ENCODE measurements around the gene FOSL1. TPM values are rescaled to one million over a fixed set of nuclear protein-coding genes. Genes with fewer than 3 reads are reported as not detected.

The FOSL1 gene
- total RNA-seq, 1 experiment from 2014 or later, result 18.0 TPM

DNA sequence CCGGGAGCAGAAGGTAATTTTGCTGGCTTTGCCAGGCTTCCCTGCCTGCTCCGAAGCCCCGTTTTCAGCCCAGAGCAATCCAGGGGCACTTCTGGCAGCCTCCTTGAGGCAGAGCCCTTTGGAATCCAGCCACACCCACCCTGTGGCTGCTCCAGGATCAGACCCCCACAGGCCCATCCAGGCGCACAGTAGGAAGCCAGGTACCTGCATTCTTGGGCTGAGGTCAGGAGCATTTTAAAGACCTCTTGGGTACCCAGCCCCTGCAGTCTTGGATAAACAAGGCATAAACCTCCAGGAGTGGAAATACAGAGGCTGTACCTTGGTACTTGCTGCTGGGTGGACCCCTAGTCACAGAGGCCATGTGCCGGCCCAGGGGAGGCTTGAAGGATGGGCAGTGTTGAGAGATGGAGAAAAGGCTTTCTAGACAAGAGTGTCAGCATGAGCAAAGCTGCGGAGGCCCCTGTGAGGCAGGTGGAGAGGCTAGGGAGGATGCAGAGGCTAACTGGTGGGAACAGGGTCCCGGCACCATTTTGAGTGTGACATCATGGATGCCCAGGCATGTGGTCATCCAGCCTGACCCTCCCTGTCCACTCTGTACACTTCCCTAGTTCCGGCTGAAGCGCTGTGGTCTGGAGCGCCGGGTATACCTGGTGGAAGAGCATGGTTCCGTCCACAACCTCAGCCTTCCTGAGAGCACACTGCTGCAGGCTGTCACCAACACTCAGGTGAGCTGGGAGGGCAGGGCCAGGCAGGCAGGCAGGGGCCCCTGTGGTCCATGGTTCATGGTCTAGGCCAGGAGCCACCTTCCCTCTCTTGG, 36.1 kb downstream of the FOSL1 start:
- DNase-seq (ENCODE audit: low spot score), result no peak

DNA sequence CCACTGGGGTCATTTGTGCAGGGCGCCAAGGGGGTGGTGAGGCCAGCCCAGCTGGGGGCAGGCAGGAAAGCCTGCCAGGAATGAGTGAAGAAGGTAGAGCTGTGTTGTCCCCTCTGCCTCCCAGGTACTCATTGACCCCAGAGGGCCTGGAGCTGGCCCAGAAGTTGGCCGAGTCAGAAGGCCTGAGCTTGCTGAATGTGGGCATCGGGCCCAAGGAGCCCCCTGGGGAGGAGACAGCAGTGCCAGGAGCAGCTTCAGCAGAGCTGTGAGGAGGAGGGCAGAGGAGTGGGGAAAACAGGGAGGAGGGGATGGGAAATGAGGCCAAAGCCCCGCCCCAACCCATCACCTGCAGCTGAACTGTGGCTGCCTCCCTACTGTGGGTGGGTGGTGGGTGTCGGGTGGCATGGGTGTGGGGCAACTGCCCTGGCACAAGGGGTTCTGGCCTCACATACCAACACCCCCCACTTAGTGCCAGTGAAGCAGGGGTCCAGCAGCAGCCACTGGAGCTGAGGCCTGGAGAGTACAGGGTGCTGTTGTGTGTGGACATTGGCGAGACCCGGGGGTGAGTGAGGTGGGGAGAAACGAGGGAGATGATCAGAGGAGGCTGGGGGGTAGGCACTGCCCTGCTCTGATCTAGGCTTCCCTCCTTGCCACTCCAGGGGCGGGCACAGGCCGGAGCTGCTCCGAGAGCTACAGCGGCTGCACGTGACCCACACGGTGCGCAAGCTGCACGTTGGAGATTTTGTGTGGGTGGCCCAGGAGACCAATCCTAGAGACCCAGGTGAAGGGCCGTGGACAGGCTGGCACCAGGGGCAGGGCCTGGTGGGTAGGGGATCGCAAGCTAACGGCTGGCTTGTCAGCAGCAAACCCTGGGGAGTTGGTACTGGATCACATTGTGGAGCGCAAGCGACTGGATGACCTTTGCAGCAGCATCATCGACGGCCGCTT, 37.0 kb downstream of the FOSL1 start:
- no peak for DNase-seq (ENCODE audit: low spot score)

DNA sequence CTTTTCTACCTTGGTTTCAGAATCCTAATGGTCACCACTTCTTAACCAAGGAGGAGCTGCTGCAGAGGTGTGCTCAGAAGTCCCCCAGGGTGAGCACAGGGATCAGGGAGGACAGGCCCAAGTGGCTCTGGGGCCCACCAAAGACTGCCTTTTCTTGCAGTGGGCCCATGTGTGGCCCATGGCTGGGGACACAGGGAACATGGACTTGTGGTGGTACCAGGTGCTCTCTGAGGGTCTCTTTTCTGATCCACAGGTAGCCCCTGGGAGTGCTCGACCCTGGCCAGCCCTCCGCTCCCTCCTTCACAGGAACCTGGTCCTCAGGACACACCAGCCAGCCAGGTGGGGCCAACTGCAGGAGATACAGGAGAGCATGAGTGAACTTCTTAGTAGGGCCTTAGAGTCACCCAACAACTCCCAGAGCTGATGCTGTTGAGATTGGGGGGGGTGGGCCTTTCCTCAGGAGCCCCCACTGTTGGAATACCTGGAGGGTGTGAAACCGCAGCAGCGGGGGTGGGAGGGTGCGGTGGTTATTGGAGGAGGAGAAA, 37.9 kb downstream of the FOSL1 start:
- DNase-seq (ENCODE audit: low spot score), result no peak

DNA sequence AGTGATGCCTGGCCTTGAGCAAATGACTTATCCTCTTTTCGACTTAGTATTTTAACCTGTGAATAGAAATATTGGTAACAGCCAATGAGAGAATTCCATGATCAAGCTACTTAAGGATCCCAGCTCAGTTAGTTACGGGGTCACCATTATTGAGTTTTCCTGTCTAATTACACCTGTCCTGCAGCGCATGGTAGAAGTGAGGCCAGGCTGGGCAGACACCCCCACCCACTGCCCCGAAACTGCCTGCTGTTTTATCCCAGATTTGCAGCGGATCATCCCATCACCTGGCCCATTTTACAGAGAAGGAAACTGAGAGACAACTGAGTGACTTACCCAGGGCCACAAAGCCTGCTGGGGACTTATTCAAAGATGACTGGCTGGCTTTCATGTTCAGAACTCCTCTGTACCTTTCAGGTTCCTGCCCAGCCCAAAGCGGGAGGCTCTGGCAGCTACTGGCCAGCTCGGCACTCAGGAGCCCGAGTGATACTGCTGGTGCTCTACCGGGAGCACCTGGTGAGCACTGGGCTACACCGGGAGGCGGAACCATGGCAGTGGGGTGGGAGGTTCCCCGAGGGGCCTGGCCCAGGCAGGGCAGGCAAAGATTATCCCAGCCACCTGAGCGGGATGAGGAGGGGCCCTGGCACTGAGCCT, 38.5 kb downstream of the FOSL1 start:
- no peak for DNase-seq (ENCODE audit: low spot score)

DNA sequence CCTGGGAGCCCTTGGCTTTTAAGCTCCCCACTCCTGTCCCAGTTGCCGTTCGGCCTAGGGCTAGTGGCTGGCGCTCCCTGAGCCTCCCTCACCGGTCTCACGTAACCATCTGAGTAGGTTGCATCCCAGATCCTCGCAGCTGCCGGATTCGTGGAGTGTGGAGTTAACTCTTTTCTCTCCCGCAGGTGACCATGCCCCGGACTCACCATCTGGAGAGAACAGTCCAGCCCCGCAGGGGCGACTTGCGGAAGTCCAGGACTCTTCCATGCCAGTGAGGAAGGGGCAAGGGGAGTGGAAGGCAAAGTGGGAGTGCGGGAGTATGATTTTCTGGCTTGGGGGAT, 39.1 kb downstream of the FOSL1 start:
- no peak for DNase-seq (ENCODE audit: low spot score)

DNA sequence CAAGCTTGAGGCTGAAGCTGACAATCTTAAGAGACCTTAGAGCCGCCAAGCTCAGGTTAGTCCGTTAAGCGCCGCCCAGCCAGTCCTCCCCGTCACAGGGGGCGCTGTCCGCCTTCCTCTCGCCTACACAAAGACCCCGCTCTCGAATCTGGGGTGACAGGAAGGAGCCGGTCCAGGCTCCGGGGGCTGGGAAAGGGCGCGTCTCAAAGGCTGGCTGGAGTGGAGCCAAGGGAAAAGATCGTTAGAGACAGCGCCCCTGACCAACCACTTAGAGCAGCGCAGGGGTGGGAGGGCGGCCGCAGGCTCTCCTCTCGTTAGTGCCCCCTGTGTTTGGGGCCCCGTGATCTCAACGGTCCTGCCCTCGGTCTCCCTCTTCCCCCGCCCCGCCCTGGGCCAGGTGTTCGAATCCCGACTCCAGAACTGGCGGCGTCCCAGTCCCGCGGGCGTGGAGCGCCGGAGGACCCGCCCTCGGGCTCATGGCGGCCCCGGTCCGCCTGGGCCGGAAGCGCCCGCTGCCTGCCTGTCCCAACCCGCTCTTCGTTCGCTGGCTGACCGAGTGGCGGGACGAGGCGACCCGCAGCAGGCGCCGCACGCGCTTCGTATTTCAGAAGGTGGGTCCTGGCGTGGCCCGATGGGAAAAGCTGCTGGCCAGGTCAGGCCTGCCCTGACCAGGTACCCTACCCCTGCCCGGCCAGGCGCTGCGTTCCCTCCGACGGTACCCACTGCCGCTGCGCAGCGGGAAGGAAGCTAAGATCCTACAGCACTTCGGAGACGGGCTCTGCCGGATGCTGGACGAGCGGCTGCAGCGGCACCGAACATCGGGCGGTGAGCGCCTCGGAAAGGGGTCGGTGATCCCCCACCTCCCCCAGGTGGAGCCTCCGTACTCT, 39.7 kb downstream of the FOSL1 start, which contains the start of gene MUS81:
Gene MUS81, plus strand, starts transcription at position 156 of the 887 bp plus-strand sequence. Its CDS starts 321 bp downstream, at position 477.
- DNase-seq (ENCODE audit: low spot score), result peak; percentile 97

DNA sequence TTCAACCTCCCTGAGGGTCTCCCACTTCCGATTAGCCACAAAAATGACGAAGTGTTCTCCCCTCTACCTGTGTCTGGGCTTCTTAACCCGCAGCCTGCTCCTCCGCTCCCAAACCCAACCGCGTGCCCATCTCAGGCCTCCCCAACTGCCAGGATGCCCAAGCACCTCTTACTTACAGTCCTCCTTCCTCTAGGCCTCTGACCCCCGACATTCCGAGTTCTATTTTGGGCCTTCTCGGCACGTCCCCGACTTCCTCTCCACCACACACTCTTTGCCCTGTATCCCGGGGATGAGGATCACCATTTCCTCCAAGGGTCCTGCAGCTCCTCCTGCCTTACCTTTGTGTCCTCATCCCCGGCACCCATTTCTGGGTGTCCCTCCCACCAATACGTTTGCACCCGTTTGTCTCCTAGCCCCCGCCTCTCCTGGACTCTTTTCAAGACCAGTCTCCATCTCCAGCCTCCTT, 40.3 kb downstream of the FOSL1 start:
- no peak for DNase-seq (ENCODE audit: low spot score)

DNA sequence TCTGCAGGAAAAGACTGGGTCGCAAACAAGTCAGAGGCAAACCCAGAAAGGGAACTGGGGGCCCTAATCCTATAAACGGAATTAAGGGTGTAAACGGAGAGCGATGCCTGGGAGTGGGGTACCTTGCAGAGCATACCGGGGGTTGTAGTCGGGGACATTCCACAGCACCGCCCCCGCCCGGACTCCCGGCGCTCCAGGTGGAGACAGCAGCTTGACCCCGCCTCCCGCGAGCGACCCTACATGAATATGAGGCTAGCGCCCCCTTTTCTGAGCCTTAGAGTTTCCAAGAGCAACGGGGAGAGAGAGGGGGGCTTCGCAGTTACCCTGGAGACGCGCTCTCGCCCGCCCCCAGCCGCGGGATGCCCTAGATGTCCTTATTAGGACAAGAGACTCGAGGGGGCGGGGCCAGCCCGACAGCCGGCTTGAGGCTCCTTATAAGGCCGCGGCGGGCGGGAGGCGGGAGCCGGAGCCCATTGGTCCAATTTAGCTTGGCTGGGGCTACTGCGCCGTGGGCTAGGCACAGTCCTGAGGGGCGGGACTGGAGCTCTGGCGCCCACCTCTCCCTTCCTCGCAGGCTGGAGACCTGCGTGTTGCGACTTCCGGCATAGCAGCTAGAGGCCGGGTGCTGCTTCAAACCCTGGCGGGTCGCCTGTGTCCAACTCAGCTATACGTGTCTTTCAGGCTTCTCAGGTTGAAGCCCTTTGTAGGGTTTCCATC, 40.9 kb downstream of the FOSL1 start:
- peak; percentile 98 for DNase-seq (ENCODE audit: low spot score)

DNA sequence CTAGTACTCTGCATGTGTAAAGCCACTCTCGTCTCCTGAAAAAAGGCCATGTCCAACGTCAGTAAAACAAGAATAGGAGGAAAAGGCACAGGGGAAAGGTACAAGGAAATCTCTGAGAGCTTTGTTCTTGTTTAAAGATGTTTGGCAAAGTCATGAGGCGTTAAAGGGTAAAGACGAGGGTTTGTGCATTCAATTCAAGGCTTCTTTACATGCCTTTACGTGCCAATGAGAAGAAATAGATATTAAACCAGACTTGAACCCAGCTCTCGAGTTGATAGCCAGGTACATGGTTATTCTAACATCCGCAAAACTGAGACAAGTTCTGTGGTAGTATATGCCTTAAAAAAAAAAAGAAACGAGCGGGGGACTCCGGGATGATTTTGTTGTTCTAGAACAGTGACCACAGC, 41.5 kb downstream of the FOSL1 start:
- no peak for DNase-seq (ENCODE audit: low spot score)

DNA sequence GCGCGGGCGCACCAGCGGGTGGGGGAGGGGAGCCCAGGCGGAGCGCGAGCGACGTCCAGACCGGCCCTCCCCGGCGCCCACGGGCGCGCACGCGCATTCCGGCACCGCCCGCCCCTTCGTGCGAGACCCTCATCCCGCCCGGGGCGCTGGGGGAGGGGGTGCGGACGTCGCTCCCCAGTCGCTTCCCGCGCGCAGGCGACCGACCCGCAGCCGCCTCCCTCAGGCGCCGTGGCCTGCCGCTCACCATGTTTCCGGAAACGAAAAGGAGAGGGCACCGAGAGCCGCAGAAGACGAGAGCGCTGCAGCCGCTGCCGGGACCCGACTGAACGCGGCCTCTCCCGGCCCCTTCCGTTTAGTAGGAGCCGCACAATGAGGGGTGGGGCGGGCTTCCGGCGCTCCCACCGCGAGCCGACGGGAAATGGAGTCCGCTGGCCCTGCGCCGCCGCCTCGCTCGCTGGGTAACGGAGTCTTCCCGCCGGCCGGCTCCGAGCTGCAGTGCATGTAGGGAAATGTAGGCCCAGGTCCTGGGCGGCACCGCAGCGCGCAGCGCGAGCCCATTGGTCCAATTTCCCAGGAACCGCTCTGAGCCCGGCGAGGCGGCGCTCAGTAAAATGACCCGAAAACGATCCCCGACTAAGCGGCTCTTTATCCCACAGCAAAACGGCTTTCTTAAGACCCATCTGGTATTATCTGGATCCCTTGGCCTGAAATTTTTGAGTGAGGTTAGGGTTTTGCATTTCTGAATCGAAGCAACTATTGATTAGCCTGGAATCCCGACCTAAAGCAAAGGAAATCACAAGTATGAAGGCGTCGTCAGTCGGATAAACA, 42.1 kb downstream of the FOSL1 start, which contains the start of gene CFL1:
Gene CFL1, minus strand, starts transcription at position 328 of the 828 bp plus-strand sequence. Its CDS starts 81 bp downstream, at position 247.
- peak; percentile 97 for DNase-seq (ENCODE audit: low spot score)

DNA sequence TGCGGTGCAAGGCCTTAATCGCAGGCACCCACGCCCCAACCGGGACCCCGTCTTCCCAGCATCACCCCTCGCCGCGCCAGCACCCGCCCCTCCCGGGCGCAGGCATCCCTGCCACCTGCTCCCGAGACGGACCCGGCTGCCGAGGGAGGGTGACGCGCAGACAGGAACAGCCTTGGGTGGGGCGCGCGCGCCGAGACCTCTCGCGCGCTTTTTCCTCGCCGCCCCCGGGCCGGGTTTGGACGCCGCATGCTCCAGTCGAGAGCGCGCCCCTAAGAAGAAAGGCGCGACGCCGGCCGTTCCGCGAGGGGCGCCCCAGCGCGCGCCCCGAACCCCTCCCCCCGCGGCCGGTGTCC, 42.7 kb downstream of the FOSL1 start:
- DNase-seq (ENCODE audit: low spot score), result no peak

DNA sequence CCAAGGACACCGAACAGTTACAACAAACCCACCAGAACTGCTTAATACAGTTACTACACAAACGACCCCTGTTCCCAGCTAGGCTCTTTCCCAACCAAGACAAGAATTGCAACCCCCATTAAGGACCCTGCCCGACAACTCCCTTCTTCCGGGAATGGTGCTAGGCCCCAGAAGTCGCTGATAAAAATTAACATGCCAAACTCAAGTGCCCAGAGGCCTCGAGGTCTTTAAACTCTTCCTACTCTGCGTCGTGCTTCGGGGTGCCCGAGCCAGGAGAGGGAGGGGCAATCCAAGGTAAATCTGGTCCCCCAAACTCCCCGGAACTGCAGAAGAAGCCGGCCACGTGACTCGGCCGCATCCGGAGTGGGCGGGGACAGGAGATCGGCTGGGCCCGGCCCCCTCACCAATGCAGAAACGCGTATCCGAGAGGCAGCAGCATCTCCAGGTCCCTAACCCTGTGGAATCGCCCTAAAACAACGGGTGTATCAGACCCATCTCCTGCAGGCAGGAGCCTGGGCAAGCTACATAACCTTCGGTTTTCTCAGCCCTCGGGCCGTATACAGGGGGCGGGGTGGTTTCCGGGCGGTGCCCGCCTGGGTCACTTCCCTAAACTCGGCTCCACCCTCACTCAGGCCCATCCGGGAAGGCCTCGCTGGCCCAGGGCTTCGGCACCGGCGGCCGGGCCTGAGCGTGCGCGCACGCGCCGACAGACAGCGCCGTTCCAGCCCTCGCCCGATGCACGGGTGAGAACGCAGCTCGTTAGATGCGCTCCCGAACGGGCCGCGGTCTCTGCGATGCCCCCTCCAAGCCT, 43.3 kb downstream of the FOSL1 start:
- peak; percentile 63 for DNase-seq (ENCODE audit: low spot score)

DNA sequence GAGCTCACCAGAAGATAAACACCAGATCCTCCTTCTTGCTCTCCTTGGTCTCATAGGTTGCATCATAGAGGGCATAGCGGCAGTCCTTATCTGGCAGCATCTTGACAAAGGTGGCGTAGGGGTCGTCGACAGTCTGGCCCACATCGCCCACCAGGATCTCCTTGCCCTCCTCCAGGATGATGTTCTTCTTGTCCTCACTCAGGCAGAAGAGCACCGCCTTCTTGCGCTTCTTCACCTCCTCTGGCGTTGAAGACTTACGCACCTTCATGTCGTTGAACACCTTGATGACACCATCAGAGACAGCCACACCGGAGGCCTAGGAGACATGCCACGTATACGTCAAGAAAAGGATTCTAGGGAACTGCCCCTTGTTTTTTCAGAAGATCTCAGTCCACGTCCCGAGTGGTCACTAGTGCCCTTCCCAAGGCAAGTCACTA, 44.2 kb downstream of the FOSL1 start:
- DNase-seq (ENCODE audit: low spot score), result peak; percentile 10

DNA sequence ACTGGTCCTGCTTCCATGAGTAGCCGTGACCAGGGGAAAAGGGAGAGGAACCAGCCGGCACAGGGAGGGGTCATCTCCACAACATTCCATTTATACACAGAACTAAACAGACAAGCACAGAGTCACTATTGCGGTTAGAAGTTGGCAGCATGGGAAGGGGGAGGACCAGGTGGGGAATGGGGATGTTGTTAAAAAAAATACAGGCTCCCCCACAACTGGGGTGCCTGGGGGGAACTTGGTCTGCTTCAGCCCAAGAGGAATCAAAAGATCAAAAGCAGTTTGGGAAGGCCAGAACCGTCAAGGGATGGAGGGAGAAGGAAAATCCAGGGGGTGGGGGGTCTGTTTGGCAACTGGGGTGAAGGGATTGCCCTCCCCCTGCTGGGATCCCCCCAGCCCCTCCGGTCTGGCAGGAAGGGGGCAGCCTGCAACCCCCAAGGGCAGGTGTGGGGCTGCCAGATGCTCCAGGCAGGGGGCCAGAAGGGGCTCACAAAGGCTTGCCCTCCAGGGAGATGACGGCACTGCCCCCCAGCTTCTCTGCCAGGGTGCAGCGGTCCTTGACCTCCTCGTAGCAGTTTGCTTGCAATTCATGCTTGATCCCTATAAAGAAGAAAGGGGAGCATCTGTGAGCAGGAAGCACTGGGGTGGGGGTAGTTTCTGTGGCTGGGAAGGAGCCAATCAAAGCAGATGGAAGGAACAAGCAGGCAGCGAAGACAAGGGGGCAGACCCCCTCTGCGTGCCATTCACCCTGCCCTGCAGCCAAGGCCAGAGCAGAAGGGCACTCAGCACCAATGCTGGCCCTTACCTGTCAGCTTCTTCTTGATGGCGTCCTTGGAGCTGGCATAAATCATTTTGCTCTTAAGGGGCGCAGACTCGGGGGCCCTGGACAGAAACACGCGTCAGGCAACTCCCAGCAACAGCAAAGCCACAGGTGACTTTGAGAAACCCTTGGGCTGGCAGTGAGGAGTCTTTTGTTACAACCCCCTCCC, 45.0 kb downstream of the FOSL1 start:
- DNase-seq (ENCODE audit: low spot score), result no peak

DNA sequence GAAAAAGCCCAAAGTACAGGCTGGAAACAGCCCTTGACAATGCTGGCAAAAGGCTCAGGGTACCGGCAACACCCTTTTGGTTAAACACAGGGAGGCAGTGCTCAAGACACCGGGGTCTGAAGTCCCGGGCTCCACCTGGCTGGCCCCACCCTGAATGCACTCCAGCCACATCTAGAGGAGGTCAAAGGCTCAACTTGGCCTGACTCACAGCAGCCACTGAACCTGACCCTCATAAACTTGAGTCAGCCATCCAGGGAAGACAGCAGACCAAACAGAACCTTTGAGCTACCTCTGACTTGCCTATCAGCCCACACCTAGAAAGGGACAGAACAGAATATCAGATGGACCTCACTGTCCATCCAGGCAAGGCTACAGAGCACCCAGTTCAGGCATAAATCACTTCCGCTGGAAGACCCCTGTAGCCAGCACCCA, 46.0 kb downstream of the FOSL1 start:
- no peak for DNase-seq (ENCODE audit: low spot score)

DNA sequence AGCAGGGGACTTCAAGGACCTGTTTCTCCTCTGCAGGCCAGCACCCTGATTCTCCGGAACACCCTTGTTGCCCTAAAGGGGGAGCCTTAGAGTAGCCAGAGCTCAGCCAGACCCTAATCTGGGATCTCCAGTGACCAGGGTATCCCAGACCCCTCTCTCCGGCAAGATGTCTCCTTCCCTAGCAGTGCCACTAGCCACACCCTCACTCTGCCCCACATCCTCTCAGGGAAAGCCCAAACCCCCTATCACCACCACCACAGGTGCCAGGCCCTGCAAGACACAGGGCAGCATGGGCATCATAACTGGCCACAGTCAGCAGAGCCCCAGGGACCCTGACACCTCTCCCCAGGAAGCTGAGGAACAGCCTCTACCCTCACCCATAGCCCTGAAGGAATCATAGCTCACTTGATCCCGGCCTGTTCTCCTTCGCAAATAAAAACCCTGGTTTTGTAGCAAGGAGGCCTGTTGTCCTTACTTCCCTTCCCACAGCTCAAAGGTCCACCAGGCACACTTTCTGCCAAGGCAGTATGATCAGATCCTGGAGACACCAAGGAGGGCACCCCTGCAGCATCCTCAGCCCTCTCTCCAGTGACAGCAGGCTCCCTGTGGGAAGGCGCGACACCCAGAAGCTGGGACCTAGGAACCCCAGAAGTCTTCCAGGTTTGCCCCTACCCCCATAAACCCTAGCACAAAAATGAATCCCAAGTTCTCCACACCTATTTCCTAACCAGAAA, 46.8 kb downstream of the FOSL1 start:
- DNase-seq (ENCODE audit: low spot score), result no peak
